Calu3 (cell line): ENCODE results near the gene FAM234A. TPM values are rescaled to one million over a fixed set of nuclear protein-coding genes. Genes with fewer than 3 reads are reported as not detected.
"Not testable (repeated sequence)": the region's sequence is repeated elsewhere in the genome, so short reads cannot be mapped to it uniquely, and the experiment has no call there.

Experiments
- BruUV-seq: library from RNA; stranded (reverse); fragments of 400-500 nt; replicated peaks from 2 replicates; lab custom pipeline; 2021; lab: Mats Ljungman, UMichigan
- CTCF ChIA-PET: fragments of 300-600 bp; sonication (Branson Sonifier 250); formaldehyde crosslinking; loops from one replicate; lab custom pipeline; 2022; ENCODE audit warnings: antibody characterized with exemption; lab: Charles Lee
- DNase-seq: peaks from one replicate; pipeline ENCODE4 v3.0.0; 2022
- H3K27ac Mint-ChIP-seq: one replicate; pipeline ENCODE4 v1.8.0; 2022; ENCODE audit warnings: mixed read lengths; ENCODE audit not compliant: unreplicated experiment
- H3K27me3 Mint-ChIP-seq: one replicate; pipeline ENCODE4 v1.8.0; 2022; ENCODE audit warnings: mixed read lengths; ENCODE audit not compliant: unreplicated experiment
- H3K36me3 Mint-ChIP-seq: one replicate; pipeline ENCODE4 v1.8.0; 2022; ENCODE audit warnings: mild to moderate bottlenecking, moderate library complexity, mixed read lengths; ENCODE audit not compliant: insufficient read depth, unreplicated experiment
- H3K4me1 Mint-ChIP-seq: one replicate; pipeline ENCODE4 v1.8.0; 2022; ENCODE audit warnings: mild to moderate bottlenecking, low read depth, mixed read lengths; ENCODE audit not compliant: unreplicated experiment
- H3K4me3 Mint-ChIP-seq: one replicate; pipeline ENCODE4 v1.8.0; 2022; ENCODE audit warnings: mild to moderate bottlenecking, low read depth, moderate library complexity, mixed read lengths; ENCODE audit not compliant: unreplicated experiment
- H3K9me3 Mint-ChIP-seq: one replicate; pipeline ENCODE4 v1.8.0; 2022; ENCODE audit warnings: low read depth, mixed read lengths; ENCODE audit not compliant: unreplicated experiment
- CTCF ChIP-seq: fragments of 200-600 bp; IDR thresholded peaks from one replicate; pipeline ENCODE4 v1.8.0; 2022; ENCODE audit warnings: antibody characterized with exemption; ENCODE audit not compliant: unreplicated experiment
- intact Hi-C: fragments of 100-400 bp; cut with micrococcal nuclease; formaldehyde crosslinking; loops from one replicate; pipeline ENCODE4 v1.10.0; 2022; ENCODE audit not compliant: unreplicated experiment
- total RNA-seq: library from RNA; stranded (reverse); gene quantifications from 2 replicates; pipeline ENCODE4 v1.2.3, GENCODE V29; 2022

The FAM234A gene
- total RNA-seq, 1 experiment from 2014 or later = 118 TPM

GRCh38 chr16:264440-264951, 29.9 kb downstream of the FAM234A start:
- H3K27me3 Mint-ChIP-seq = no peaks in the 10 kb centered on the region
- peaks cover 27% of the 10 kb centered on the region for H3K4me1 Mint-ChIP-seq
- no peak for TF ChIP-seq CTCF
- CTCF ChIA-PET = interaction anchor here (0.6 to 0.7 kb wide), 2 partner anchors 12 to 14 kb away, joined by 3 read pairs; no protein-coding TSS in a partner anchor
- intact Hi-C loops = no loop called here
- DNase-seq = no peak
- H3K36me3 Mint-ChIP-seq = peaks cover 59% of the 10 kb centered on the region
- H3K4me3 Mint-ChIP-seq = no peak overlapping the region
- H3K9me3 Mint-ChIP-seq = no peaks in the 10 kb centered on the region
- no TSS peak for BruUV-seq
- H3K27ac Mint-ChIP-seq = no peak overlapping the region

- H3K4me1 Mint-ChIP-seq = peaks cover 27% of the 10 kb centered on the region
- H3K27me3 Mint-ChIP-seq = no peaks in the 10 kb centered on the region
- no peaks in the 10 kb centered on the region for H3K9me3 Mint-ChIP-seq
- H3K4me3 Mint-ChIP-seq = no peak overlapping the region
- no peak for DNase-seq
- no TSS peak for BruUV-seq
- TF ChIP-seq CTCF = no peak
- intact Hi-C loops = no loop called here
- CTCF ChIA-PET = interaction anchor here (0.6 to 1.4 kb wide), 3 partner anchors 13 to 97 kb away, joined by 3 to 4 read pairs (median 3); no protein-coding TSS in a partner anchor
- H3K36me3 Mint-ChIP-seq = peaks cover 58% of the 10 kb centered on the region
- no peak overlapping the region for H3K27ac Mint-ChIP-seq
These were observed 30.4 kb downstream of the FAM234A start for GRCh38 chr16:265002-265529.

- H3K27ac Mint-ChIP-seq = peak overlapping the region; percentile 43
- peaks cover 51% of the 10 kb centered on the region for H3K36me3 Mint-ChIP-seq
- no peaks in the 10 kb centered on the region for H3K9me3 Mint-ChIP-seq
- no peaks in the 10 kb centered on the region for H3K27me3 Mint-ChIP-seq
- TF ChIP-seq CTCF = no peak
- no peak for DNase-seq
- intact Hi-C loops = no loop called here
- H3K4me3 Mint-ChIP-seq = peak overlapping the region; percentile 39
- TSS peak; percentile 64 for BruUV-seq
- CTCF ChIA-PET = interaction anchor here (1.2 to 1.4 kb wide), 2 partner anchors 87 to 96 kb away, joined by 3 to 4 read pairs; no protein-coding TSS in a partner anchor
- H3K4me1 Mint-ChIP-seq = peaks cover 27% of the 10 kb centered on the region
These were observed 31.1 kb downstream of the FAM234A start for GRCh38 chr16:265711-266110.

- BruUV-seq = no TSS peak
- H3K36me3 Mint-ChIP-seq = peaks cover 51% of the 10 kb centered on the region
- no peaks in the 10 kb centered on the region for H3K9me3 Mint-ChIP-seq
- CTCF ChIA-PET = interaction anchor here (0.6 to 1.4 kb wide), 3 partner anchors 86 to 96 kb away, joined by 3 to 4 read pairs (median 3); no protein-coding TSS in a partner anchor
- peak overlapping the region; percentile 39 for H3K4me3 Mint-ChIP-seq
- TF ChIP-seq CTCF = no peak
- H3K27me3 Mint-ChIP-seq = peaks cover 2% of the 10 kb centered on the region
- peak overlapping the region; percentile 43 for H3K27ac Mint-ChIP-seq
- no peak for DNase-seq
- intact Hi-C loops = no loop called here
- H3K4me1 Mint-ChIP-seq = peaks cover 27% of the 10 kb centered on the region
These were observed 31.9 kb downstream of the FAM234A start for GRCh38 chr16:266258-267164.

GRCh38 chr16:267562-267961, 32.9 kb downstream of the FAM234A start:
- not testable (repeated sequence) for H3K27ac Mint-ChIP-seq

More at GRCh38 chr16:267562-267961, 32.9 kb downstream of the FAM234A start:
- intact Hi-C loops, BruUV-seq, H3K9me3 Mint-ChIP-seq, DNase-seq, CTCF ChIA-PET, H3K4me3 Mint-ChIP-seq: not testable (repeated sequence)
- peaks cover 12% of the 10 kb centered on the region for H3K27me3 Mint-ChIP-seq
- H3K4me1 Mint-ChIP-seq = peaks cover 27% of the 10 kb centered on the region
- peaks cover 42% of the 10 kb centered on the region for H3K36me3 Mint-ChIP-seq
